H7 (cell line): ENCODE measurements around the gene RSPH9. TPM values are rescaled to one million over a fixed set of nuclear protein-coding genes. Genes with fewer than 3 reads are reported as not detected.

Experiments used
- DNase-seq: peaks from one replicate; pipeline ENCODE4 v3.0.0; 2012
- H3K27me3 ChIP-seq: 2 replicates; pipeline ENCODE4 v1.6.0; 2011; ENCODE audit warnings: mild to moderate bottlenecking, low read length; ENCODE audit not compliant: control insufficient read depth, insufficient read depth
- H3K36me3 ChIP-seq: replicated peaks from 2 replicates; pipeline ENCODE4 v1.5.1; 2011; ENCODE audit warnings: low read length; ENCODE audit not compliant: control insufficient read depth, insufficient read depth
- H3K4me3 ChIP-seq: 2 replicates; pipeline ENCODE4 v1.5.1; 2011; ENCODE audit warnings: low read depth, mild to moderate bottlenecking, control low read depth, low read length, moderate library complexity; ENCODE audit not compliant: insufficient read depth
- total RNA-seq: library from RNA; depleted of rRNA; stranded (reverse); fragments of >200 nt; shearing (Covaris generic); gene quantifications from 2 replicates; pipeline ENCODE4 v1.2.3, GENCODE V29; 2014; rRNA removed

RSPH9 gene
- 0.07 TPM in 1 of 2 replicates, not detected in the other for total RNA-seq

GRCh38 chr6:43644940-43645612, at the start of gene RSPH9:
RSPH9 (plus strand) TSS chr6:43645036; CDS start chr6:43645099, 63 bp downstream.
- H3K36me3 ChIP-seq, result peaks cover 5% of the 10 kb centered on the region
- peak within 1 kb of the TSS; percentile 69 for H3K4me3 ChIP-seq
- peak; percentile 98 for DNase-seq
- H3K27me3 ChIP-seq, result no peaks in the 10 kb centered on the region

- Histone ChIP-seq H3K36me3 (no peaks in the 10 kb centered on the region; the same call in none of the 2 replicates), H3K27me3 (no peaks in the 10 kb centered on the region), H3K4me3 (no peak overlapping the region)
- no peak for DNase-seq
These were observed 44.2 kb upstream of the RSPH9 start for GRCh38 chr6:43600595-43600994.

- Histone ChIP-seq H3K4me3 (no peak overlapping the region), H3K36me3 (no peaks in the 10 kb centered on the region; the same call in 1 of the 2 replicates), H3K27me3 (no peaks in the 10 kb centered on the region)
- no peak for DNase-seq
These were observed 40.7 kb upstream of the RSPH9 start for GRCh38 chr6:43604174-43604573.

GRCh38 chr6:43606019-43606418, 38.8 kb upstream of the RSPH9 start:
- DNase-seq, result no peak
- peaks cover 2% of the 10 kb centered on the region for H3K36me3 ChIP-seq
- H3K27me3 ChIP-seq, result no peaks in the 10 kb centered on the region
- no peak overlapping the region for H3K4me3 ChIP-seq

- Histone ChIP-seq H3K36me3 (peaks cover 3% of the 10 kb centered on the region), H3K27me3 (no peaks in the 10 kb centered on the region), H3K4me3 (no peak overlapping the region)
- peak; percentile 79 for DNase-seq
These were observed 36.5 kb upstream of the RSPH9 start for GRCh38 chr6:43608310-43608763.

- DNase-seq, result no peak
- no peak overlapping the region for H3K4me3 ChIP-seq
- no peaks in the 10 kb centered on the region for H3K27me3 ChIP-seq
- peaks cover 3% of the 10 kb centered on the region for H3K36me3 ChIP-seq
These were observed 36.0 kb upstream of the RSPH9 start for GRCh38 chr6:43608807-43609206.

- no peaks in the 10 kb centered on the region for H3K27me3 ChIP-seq
- H3K4me3 ChIP-seq, result no peak overlapping the region
- DNase-seq, result no peak
- H3K36me3 ChIP-seq, result peaks cover 7% of the 10 kb centered on the region
These were observed 35.4 kb upstream of the RSPH9 start for GRCh38 chr6:43609402-43609801.

- Histone ChIP-seq H3K36me3 (peaks cover 7% of the 10 kb centered on the region), H3K27me3 (no peaks in the 10 kb centered on the region), H3K4me3 (no peak overlapping the region)
- no peak for DNase-seq
These were observed 34.4 kb upstream of the RSPH9 start for GRCh38 chr6:43610431-43610830.

- H3K4me3 ChIP-seq, result no peak overlapping the region
- DNase-seq, result no peak
- H3K36me3 ChIP-seq, result peaks cover 7% of the 10 kb centered on the region
These were observed 31.0 kb upstream of the RSPH9 start for GRCh38 chr6:43613721-43614395.

GRCh38 chr6:43614396-43614730, 30.5 kb upstream of the RSPH9 start:
- Histone ChIP-seq H3K36me3 (peaks cover 7% of the 10 kb centered on the region), H3K4me3 (no peak overlapping the region), H3K27me3 (no peaks in the 10 kb centered on the region)
- no peak for DNase-seq

More at GRCh38 chr6:43613721-43614395, 31.0 kb upstream of the RSPH9 start:
- no peaks in the 10 kb centered on the region for H3K27me3 ChIP-seq

- Histone ChIP-seq H3K4me3 (no peak overlapping the region), H3K27me3 (no peaks in the 10 kb centered on the region), H3K36me3 (peaks cover 18% of the 10 kb centered on the region)
- DNase-seq, result no peak
These were observed 27.9 kb upstream of the RSPH9 start for GRCh38 chr6:43616725-43617472.

- Histone ChIP-seq H3K27me3 (no peaks in the 10 kb centered on the region), H3K36me3 (peaks cover 49% of the 10 kb centered on the region), H3K4me3 (no peak overlapping the region)
- no peak for DNase-seq
These were observed 23.6 kb upstream of the RSPH9 start for GRCh38 chr6:43621078-43621835.

GRCh38 chr6:43621836-43622180, 23.0 kb upstream of the RSPH9 start:
- H3K27me3 ChIP-seq, result no peaks in the 10 kb centered on the region
- DNase-seq, result no peak
- no peak overlapping the region for H3K4me3 ChIP-seq
- H3K36me3 ChIP-seq, result peaks cover 51% of the 10 kb centered on the region

GRCh38 chr6:43622541-43622940, 22.3 kb upstream of the RSPH9 start:
- no peaks in the 10 kb centered on the region for H3K27me3 ChIP-seq
- H3K4me3 ChIP-seq, result no peak overlapping the region
- H3K36me3 ChIP-seq, result peaks cover 54% of the 10 kb centered on the region
- DNase-seq, result no peak
